Measurements from ENCODE around the gene SLC45A2.

GRCh38 chr5:34002629-34003328 lies 18.3 kb upstream of the SLC45A2 start:
- TF ChIP-seq SAP30 (IDR thresholded peaks at IDR 0.05; ENCODE audit: insufficient read depth, insufficient replicate concordance, low read length) = no peak
- no peak for TF ChIP-seq POLR2A (IDR thresholded peaks at IDR 0.05; ENCODE audit: control extremely low read depth in 1 of 2, low read depth in 2 of 2, low read length in 2 of 2)
- TF ChIP-seq, protein P1, sequence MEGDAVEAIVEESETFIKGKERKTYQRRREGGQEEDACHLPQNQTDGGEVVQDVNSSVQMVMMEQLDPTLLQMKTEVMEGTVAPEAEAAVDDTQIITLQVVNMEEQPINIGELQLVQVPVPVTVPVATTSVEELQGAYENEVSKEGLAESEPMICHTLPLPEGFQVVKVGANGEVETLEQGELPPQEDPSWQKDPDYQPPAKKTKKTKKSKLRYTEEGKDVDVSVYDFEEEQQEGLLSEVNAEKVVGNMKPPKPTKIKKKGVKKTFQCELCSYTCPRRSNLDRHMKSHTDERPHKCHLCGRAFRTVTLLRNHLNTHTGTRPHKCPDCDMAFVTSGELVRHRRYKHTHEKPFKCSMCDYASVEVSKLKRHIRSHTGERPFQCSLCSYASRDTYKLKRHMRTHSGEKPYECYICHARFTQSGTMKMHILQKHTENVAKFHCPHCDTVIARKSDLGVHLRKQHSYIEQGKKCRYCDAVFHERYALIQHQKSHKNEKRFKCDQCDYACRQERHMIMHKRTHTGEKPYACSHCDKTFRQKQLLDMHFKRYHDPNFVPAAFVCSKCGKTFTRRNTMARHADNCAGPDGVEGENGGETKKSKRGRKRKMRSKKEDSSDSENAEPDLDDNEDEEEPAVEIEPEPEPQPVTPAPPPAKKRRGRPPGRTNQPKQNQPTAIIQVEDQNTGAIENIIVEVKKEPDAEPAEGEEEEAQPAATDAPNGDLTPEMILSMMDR (IDR thresholded peaks at IDR 0.05; ENCODE audit: control extremely low read depth in 1 of 3, insufficient read depth in 1 of 3, low read depth in 1 of 3, low read length in 3 of 3) = no peak
- no peak for TF ChIP-seq RNF2 (IDR thresholded peaks at IDR 0.05; ENCODE audit: borderline replicate concordance, low read depth, low read length, missing control alignments, poor library complexity, severe bottlenecking)
- TF ChIP-seq JUN (IDR thresholded peaks at IDR 0.05; ENCODE audit: low read depth, low read length) = no peak
- TF ChIP-seq SIRT6 (IDR thresholded peaks at IDR 0.05; ENCODE audit: low read length) = no peak
- TF ChIP-seq, protein P2, sequence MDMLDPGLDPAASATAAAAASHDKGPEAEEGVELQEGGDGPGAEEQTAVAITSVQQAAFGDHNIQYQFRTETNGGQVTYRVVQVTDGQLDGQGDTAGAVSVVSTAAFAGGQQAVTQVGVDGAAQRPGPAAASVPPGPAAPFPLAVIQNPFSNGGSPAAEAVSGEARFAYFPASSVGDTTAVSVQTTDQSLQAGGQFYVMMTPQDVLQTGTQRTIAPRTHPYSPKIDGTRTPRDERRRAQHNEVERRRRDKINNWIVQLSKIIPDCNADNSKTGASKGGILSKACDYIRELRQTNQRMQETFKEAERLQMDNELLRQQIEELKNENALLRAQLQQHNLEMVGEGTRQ (IDR thresholded peaks at IDR 0.05; ENCODE audit: low read length) = no peak
- TF ChIP-seq EZH2 (IDR thresholded peaks at IDR 0.05; ENCODE audit: low read depth, low read length, severe bottlenecking) = no peak
- no peak for TF ChIP-seq JUND (IDR thresholded peaks at IDR 0.05; ENCODE audit: low read length)
- no peak for TF ChIP-seq YY1 (IDR thresholded peaks at IDR 0.05; ENCODE audit: low read depth, low read length)
- TF ChIP-seq RAD21 (IDR thresholded peaks at IDR 0.05 in 1 of 2, conservative IDR thresholded peaks at IDR 0.05 in 1 of 2; ENCODE audit: low read depth in 2 of 2, low read length in 2 of 2) = no peak
- TF ChIP-seq, protein P3, sequence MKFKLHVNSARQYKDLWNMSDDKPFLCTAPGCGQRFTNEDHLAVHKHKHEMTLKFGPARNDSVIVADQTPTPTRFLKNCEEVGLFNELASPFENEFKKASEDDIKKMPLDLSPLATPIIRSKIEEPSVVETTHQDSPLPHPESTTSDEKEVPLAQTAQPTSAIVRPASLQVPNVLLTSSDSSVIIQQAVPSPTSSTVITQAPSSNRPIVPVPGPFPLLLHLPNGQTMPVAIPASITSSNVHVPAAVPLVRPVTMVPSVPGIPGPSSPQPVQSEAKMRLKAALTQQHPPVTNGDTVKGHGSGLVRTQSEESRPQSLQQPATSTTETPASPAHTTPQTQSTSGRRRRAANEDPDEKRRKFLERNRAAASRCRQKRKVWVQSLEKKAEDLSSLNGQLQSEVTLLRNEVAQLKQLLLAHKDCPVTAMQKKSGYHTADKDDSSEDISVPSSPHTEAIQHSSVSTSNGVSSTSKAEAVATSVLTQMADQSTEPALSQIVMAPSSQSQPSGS (IDR thresholded peaks at IDR 0.05; ENCODE audit: low read length) = no peak
